Osteoblast (primary cell): ENCODE data around the gene TP53INP2. TPM values are rescaled to one million over a fixed set of nuclear protein-coding genes. Genes with fewer than 3 reads are reported as not detected.

Experiments
- DNase-seq: peaks from one replicate; pipeline ENCODE4 v3.0.0; 2011; ENCODE audit warnings: low spot score, mixed read lengths; ENCODE audit not compliant: insufficient read length; ENCODE audit errors: missing footprints
- H2AFZ ChIP-seq: 2 replicates; pipeline ENCODE4 v1.6.0; 2011; ENCODE audit warnings: mild to moderate bottlenecking, low read length
- H3K27ac ChIP-seq: 2 replicates; pipeline ENCODE4 v1.5.1; 2011; ENCODE audit warnings: mild to moderate bottlenecking, low read depth, low read length, moderate library complexity
- H3K27me3 ChIP-seq: 2 replicates; pipeline ENCODE4 v1.6.0; 2012; ENCODE audit warnings: mild to moderate bottlenecking, control low read depth, inconsistent platforms, low read length, moderate library complexity; ENCODE audit not compliant: insufficient read depth
- H3K36me3 ChIP-seq: 2 replicates; pipeline ENCODE4 v1.5.1; 2011; ENCODE audit warnings: mild to moderate bottlenecking, low read length, control low read depth, moderate library complexity; ENCODE audit not compliant: insufficient read depth
- H3K4me1 ChIP-seq: 2 replicates; pipeline ENCODE4 v1.5.1; 2011; ENCODE audit warnings: mild to moderate bottlenecking, low read length, control low read depth, moderate library complexity; ENCODE audit not compliant: insufficient read depth
- H3K4me2 ChIP-seq: 2 replicates; pipeline ENCODE4 v1.6.0; 2011; ENCODE audit warnings: mild to moderate bottlenecking, low read length; ENCODE audit not compliant: insufficient read depth
- H3K4me3 ChIP-seq: fragments of 200-600 bp; sonication (generic); 3 replicates; pipeline ENCODE4 v1.5.1; 2012; ENCODE audit warnings: mild to moderate bottlenecking, low read length, inconsistent platforms; ENCODE audit not compliant: insufficient read depth
- H3K79me2 ChIP-seq: 2 replicates; pipeline ENCODE4 v1.6.0; 2012; ENCODE audit warnings: mild to moderate bottlenecking, low read length, control low read depth, inconsistent platforms; ENCODE audit not compliant: insufficient read depth
- H3K9me3 ChIP-seq: 2 replicates; pipeline ENCODE4 v1.5.1; 2011; ENCODE audit warnings: low read depth, low read length, control low read depth
- H4K20me1 ChIP-seq: 2 replicates; pipeline ENCODE4 v1.6.0; 2012; ENCODE audit warnings: mild to moderate bottlenecking, low read length, control low read depth; ENCODE audit not compliant: insufficient read depth
- CTCF ChIP-seq: IDR thresholded peaks from 2 replicates; pipeline ENCODE4 v1.5.1; 2011; ENCODE audit warnings: mild to moderate bottlenecking, low read depth, low read length, moderate library complexity; ENCODE audit errors: extremely low read depth
- total RNA-seq: library from RNA; depleted of rRNA; stranded (reverse); fragments of >200 nt; gene quantifications from 2 replicates; pipeline ENCODE4 v1.2.3, GENCODE V29; 2012

The TP53INP2 gene
- total RNA-seq, 1 donor = 8.0 TPM

GRCh38 chr20:34706302-34706875 is 2.2 kb downstream of the TP53INP2 start:
- Histone ChIP-seq H3K9me3 (no peaks in the 10 kb centered on the region), H2AFZ (no peak overlapping the region), H3K79me2 (peaks cover 4% of the 10 kb centered on the region), H3K27me3 (peaks cover 4% of the 10 kb centered on the region), H3K4me3 (no peak overlapping the region), H3K36me3 (peaks cover 3% of the 10 kb centered on the region), H3K4me1 (peaks cover 27% of the 10 kb centered on the region), H4K20me1 (peaks cover 6% of the 10 kb centered on the region), H3K4me2 (no peak overlapping the region), H3K27ac (no peak overlapping the region)
- no peak for TF ChIP-seq CTCF
- DNase-seq = no peak

- H3K36me3 ChIP-seq = peaks cover 4% of the 10 kb centered on the region
- H3K4me1 ChIP-seq = peaks cover 27% of the 10 kb centered on the region
- H3K27ac ChIP-seq = no peak overlapping the region
- no peak overlapping the region for H2AFZ ChIP-seq
- H4K20me1 ChIP-seq = peaks cover 6% of the 10 kb centered on the region
- no peak for TF ChIP-seq CTCF
- no peaks in the 10 kb centered on the region for H3K9me3 ChIP-seq
- DNase-seq = no peak
- H3K27me3 ChIP-seq = peaks cover 2% of the 10 kb centered on the region
- no peak overlapping the region for H3K4me3 ChIP-seq
- no peak overlapping the region for H3K4me2 ChIP-seq
- H3K79me2 ChIP-seq = peaks cover 4% of the 10 kb centered on the region
Observed at GRCh38 chr20:34706912-34707784, 3.0 kb downstream of the TP53INP2 start.

- Histone ChIP-seq H3K27ac (peak overlapping the region; percentile 70), H2AFZ (no peak overlapping the region), H3K4me1 (peaks cover 34% of the 10 kb centered on the region), H3K36me3 (peaks cover 11% of the 10 kb centered on the region), H4K20me1 (peaks cover 13% of the 10 kb centered on the region), H3K4me2 (peak overlapping the region; percentile 82), H3K79me2 (peaks cover 4% of the 10 kb centered on the region), H3K4me3 (peak overlapping the region; percentile 80), H3K9me3 (no peaks in the 10 kb centered on the region), H3K27me3 (no peaks in the 10 kb centered on the region)
- TF ChIP-seq CTCF = peak; percentile 37
- DNase-seq = peak; percentile 91
Observed at GRCh38 chr20:34708621-34709043, 4.5 kb downstream of the TP53INP2 start.
